Neural crest cell (in vitro differentiated cells): ENCODE data around the gene ASB14. TPM values are rescaled to one million over a fixed set of nuclear protein-coding genes. Genes with fewer than 3 reads are reported as not detected.
"Not testable (repeated sequence)": the region's sequence is repeated elsewhere in the genome, so short reads cannot be mapped to it uniquely, and the experiment has no call there.

Experiments
- DNase-seq: peaks from one replicate; pipeline ENCODE4 v3.0.0; 2021; ENCODE audit warnings: low read depth, mixed read lengths, low spot score
- H3K27ac Mint-ChIP-seq: one replicate; pipeline ENCODE4 v1.8.0; 2021; ENCODE audit warnings: mild to moderate bottlenecking, mixed read lengths; ENCODE audit not compliant: unreplicated experiment
- H3K27me3 Mint-ChIP-seq: 2 replicates; pipeline ENCODE4 v1.8.0; 2021; ENCODE audit warnings: low read depth, mild to moderate bottlenecking, mixed read lengths
- H3K36me3 Mint-ChIP-seq: 2 replicates; pipeline ENCODE4 v1.8.0; 2021; ENCODE audit warnings: low read depth, mild to moderate bottlenecking, mixed read lengths
- H3K4me1 Mint-ChIP-seq: 2 replicates; pipeline ENCODE4 v1.8.0; 2021; ENCODE audit warnings: mixed read lengths
- H3K4me3 Mint-ChIP-seq: one replicate; pipeline ENCODE4 v1.8.0; 2021; ENCODE audit warnings: mild to moderate bottlenecking, mixed read lengths
- H3K9me3 Mint-ChIP-seq: 2 replicates; pipeline ENCODE4 v1.8.0; 2021; ENCODE audit warnings: mixed read lengths
- total RNA-seq: library from RNA; stranded (reverse); gene quantifications from 2 replicates; pipeline ENCODE4 v1.2.1, GENCODE V29; 2021
- TF ChIP-seq, protein P1 (sequence below): fragments of 200-600 bp; sonication (generic); conservative IDR thresholded peaks from 2 replicates; pipeline ENCODE4 v1.5.0; 2021; ENCODE audit warnings: antibody characterized with exemption, mild to moderate bottlenecking

ASB14 gene
- total RNA-seq, 1 donor from 2014 or later: not detected

DNA sequence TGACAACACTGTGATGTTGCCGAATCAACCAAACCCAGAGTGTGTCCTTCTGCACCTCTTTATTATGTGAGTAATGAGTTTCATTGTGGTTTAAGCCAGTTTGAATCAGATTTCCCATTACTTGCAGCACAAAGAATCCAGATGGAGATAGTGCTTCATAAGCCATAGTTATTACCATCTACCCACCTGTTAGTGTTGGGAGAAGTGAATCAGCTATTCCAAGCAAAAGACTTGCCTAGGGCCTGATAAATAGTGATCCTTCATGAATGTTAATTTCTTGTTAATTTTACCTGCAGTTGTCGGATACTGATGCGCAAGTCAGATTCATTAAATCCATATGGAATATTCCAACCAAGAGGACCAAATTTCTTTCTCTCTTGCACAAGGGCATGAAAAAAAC is 21.7 kb upstream of the ASB14 start:
- Mint-ChIP-seq H3K27ac (no peak overlapping the region), H3K9me3 (peaks cover 9% of the 10 kb centered on the region), H3K27me3 (peaks cover 10% of the 10 kb centered on the region), H3K36me3 (no peaks in the 10 kb centered on the region), H3K4me1 (no peaks in the 10 kb centered on the region), H3K4me3 (no peak overlapping the region)
- TF ChIP-seq, protein P1, sequence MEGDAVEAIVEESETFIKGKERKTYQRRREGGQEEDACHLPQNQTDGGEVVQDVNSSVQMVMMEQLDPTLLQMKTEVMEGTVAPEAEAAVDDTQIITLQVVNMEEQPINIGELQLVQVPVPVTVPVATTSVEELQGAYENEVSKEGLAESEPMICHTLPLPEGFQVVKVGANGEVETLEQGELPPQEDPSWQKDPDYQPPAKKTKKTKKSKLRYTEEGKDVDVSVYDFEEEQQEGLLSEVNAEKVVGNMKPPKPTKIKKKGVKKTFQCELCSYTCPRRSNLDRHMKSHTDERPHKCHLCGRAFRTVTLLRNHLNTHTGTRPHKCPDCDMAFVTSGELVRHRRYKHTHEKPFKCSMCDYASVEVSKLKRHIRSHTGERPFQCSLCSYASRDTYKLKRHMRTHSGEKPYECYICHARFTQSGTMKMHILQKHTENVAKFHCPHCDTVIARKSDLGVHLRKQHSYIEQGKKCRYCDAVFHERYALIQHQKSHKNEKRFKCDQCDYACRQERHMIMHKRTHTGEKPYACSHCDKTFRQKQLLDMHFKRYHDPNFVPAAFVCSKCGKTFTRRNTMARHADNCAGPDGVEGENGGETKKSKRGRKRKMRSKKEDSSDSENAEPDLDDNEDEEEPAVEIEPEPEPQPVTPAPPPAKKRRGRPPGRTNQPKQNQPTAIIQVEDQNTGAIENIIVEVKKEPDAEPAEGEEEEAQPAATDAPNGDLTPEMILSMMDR: no peak
- no peak for DNase-seq

DNA sequence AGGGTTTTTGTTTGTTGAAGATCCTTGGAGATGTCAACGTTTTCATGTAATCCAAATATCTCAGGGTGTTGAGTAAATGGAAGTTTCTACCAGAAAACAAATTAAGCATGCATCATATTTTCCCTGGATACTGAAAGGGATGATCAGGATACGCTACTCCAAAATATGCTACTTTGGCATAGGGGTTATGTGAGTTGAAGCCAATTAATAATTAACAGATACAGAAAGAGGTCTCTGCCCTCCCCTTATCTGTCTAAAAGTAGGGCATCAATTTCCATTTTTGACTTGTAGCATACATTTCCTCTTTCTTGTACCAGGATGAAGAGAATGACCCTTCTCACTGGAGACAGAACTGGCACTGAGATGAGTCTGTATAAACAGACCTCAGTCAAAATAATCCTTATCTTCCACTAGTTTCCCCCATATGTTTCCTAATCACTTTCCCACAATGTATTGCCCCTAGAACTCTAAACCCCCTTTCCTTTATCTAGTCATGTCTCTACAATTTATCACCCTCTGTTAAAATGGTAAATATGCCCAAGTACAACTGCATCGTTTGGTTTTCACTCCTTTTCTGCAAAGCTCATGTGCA is 17.4 kb upstream of the ASB14 start:
- Mint-ChIP-seq H3K4me3 (no peak overlapping the region), H3K9me3 (no peaks in the 10 kb centered on the region), H3K27me3 (peaks cover under 1% of the 10 kb centered on the region), H3K27ac (no peak overlapping the region), H3K36me3 (no peaks in the 10 kb centered on the region), H3K4me1 (no peaks in the 10 kb centered on the region)
- TF ChIP-seq, protein P1: no peak
- DNase-seq: no peak

DNA sequence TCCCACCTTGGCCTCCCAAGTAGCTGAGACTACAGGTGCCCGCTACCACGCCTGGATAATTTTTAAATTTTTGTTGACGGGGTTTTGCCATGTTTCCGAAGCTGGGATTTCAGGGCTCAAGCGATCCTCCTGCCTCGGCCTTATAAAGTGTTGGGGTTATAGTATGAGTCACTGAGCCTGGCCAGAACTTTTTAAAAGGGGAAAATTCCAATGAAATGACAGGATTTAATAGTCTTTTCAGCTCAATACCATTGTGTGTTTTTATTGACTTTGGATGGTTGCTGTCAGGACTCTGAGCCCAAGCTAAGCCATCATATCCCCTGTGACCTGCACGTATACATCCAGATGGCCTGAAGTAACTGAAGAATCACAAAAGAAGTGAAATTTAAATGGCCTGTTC is 11.0 kb upstream of the ASB14 start:
- H3K27ac Mint-ChIP-seq, H3K4me3 Mint-ChIP-seq, DNase-seq, H3K4me1 Mint-ChIP-seq, H3K36me3 Mint-ChIP-seq, H3K27me3 Mint-ChIP-seq, H3K9me3 Mint-ChIP-seq: not testable (repeated sequence)

DNA sequence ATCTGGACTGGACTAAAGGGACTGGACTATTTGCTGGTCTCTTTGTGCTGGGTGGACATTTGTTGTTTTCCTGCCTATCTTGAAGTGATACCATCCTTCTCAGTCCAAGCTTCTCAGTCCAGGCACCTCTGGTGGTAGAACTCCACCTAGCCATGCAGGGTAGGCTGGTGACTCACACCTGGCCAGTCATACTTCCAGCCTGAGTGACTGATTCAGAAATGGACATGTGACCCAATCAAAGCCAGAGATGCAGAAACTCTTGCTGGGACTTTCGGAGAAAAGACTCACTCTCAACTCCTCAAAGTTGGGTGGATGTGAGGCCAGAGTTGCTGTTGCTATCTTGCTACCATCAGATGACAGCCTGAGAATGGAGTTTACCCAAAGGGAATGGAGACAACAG is 5.6 kb upstream of the ASB14 start:
- TF ChIP-seq, protein P1: no peak

DNA sequence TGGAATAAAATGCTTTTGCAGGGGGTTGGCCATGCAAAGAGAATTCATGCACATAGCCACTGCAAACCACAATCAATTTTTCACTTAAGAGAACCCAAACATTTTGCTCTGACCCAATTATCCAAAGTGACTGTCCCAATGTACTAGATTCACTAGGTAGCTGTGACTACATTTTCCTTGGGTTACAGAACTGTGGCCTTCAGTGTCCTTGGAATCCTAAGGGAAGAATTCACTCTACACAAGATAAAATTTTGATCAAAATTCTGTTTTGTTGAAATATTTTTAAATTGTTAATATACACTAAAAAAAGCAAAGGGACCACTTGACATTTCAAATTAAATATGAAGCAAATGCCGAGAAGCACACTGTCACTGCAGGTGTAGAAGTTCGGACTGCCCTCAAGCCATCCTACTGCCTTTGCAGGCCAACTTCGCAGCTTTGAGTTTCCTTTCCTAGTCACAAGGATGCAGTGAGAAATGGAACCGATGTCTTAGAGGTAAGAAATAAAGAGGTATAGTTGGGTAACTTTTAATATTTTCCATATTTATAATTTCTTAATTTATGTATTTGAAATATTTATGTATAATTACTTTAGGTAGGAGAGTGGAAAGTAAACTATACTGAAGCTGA is 527 bp upstream of the ASB14 start:
- no peaks in the 10 kb centered on the region for H3K27me3 Mint-ChIP-seq
- no peak overlapping the region for H3K27ac Mint-ChIP-seq
- no peaks in the 10 kb centered on the region for H3K4me1 Mint-ChIP-seq
- H3K9me3 Mint-ChIP-seq: no peaks in the 10 kb centered on the region
- H3K4me3 Mint-ChIP-seq: no peak overlapping the region
- H3K36me3 Mint-ChIP-seq: no peaks in the 10 kb centered on the region
- DNase-seq: no peak
- TF ChIP-seq, protein P1: no peak

More for the DNA sequence above, 5.6 kb upstream of the ASB14 start:
- H3K36me3 Mint-ChIP-seq: no peaks in the 10 kb centered on the region
- H3K4me1 Mint-ChIP-seq: no peaks in the 10 kb centered on the region
- peaks cover 5% of the 10 kb centered on the region for H3K27me3 Mint-ChIP-seq
- DNase-seq: no peak
- no peak overlapping the region for H3K4me3 Mint-ChIP-seq
- no peaks in the 10 kb centered on the region for H3K9me3 Mint-ChIP-seq
- H3K27ac Mint-ChIP-seq: no peak overlapping the region

DNA sequence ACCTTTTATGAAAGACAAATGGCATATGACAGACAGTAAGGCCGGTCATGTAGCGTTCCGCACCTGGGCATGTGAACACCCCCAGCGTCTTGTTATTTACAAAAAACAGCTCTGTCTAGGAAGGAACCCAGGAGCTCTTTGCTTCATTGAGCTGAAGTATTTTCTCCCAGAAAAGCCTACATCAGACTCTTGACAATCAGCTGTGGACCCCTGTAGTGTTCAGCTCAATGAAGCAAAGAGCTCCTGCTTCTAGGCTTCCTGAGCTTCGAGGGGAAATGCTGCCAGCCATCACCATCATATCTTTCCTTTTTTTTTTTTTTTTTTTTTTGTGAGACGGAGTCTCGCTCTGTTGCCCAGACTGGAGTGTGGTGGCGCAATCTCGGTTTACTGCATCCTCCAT is 4.1 kb downstream of the ASB14 start:
- Mint-ChIP-seq H3K9me3 (peaks cover 5% of the 10 kb centered on the region), H3K4me3 (no peak overlapping the region), H3K36me3 (no peaks in the 10 kb centered on the region), H3K4me1 (no peaks in the 10 kb centered on the region), H3K27me3 (no peaks in the 10 kb centered on the region), H3K27ac (no peak overlapping the region)
- no peak for DNase-seq
- TF ChIP-seq, protein P1: no peak
